HepG2 (cell line): Measurements from ENCODE around the gene HIRA. TPM values are rescaled to one million over a fixed set of nuclear protein-coding genes. Genes with fewer than 3 reads are reported as not detected.

Source experiments
- ETV6 ChIP-seq: sonication (generic); formaldehyde crosslinking; conservative IDR thresholded peaks from 2 replicates; pipeline ENCODE4 v1.4.0; 2020; ENCODE audit warnings: missing genetic modification reagents
- FOXM1 ChIP-seq: sonication (generic); formaldehyde crosslinking; IDR thresholded peaks from 2 replicates; pipeline ENCODE4 v1.5.0; 2020; ENCODE audit warnings: missing genetic modification reagents
- FOXP1 ChIP-seq, 2 experiments: fragments of 450-650 bp in 1 of 2; IDR thresholded peaks; 2 replicates each; pipeline ENCODE4 v1.6.1; 2017 to 2018; ENCODE audit warnings: antibody characterized with exemption in 1 of 2
- GABPA ChIP-seq, 2 experiments: IDR thresholded peaks; 2 replicates each; pipeline ENCODE4 v1.6.1; 2011 to 2016; ENCODE audit warnings: low read depth in 2 of 2, low read length in 1 of 2, missing biosample characterization in 1 of 2, missing genetic modification characterization in 1 of 2
- HOXA5 ChIP-seq: sonication (generic); formaldehyde crosslinking; IDR thresholded peaks from 2 replicates; pipeline ENCODE4 v1.4.0; 2020; ENCODE audit warnings: missing genetic modification reagents
- KDM4B ChIP-seq: sonication (generic); formaldehyde crosslinking; IDR thresholded peaks from 2 replicates; pipeline ENCODE4 v1.4.0; 2020; ENCODE audit warnings: missing genetic modification reagents
- KLF15 ChIP-seq: sonication (generic); formaldehyde crosslinking; IDR thresholded peaks from 2 replicates; pipeline ENCODE4 v1.8.1; 2023; ENCODE audit warnings: borderline replicate concordance, mild to moderate bottlenecking, inconsistent platforms, missing genetic modification reagents, mixed read lengths
- KMT2A ChIP-seq: sonication (generic); formaldehyde crosslinking; IDR thresholded peaks from 2 replicates; pipeline ENCODE4 v1.4.0; 2020; ENCODE audit warnings: missing genetic modification reagents
- MED8 ChIP-seq: sonication (generic); formaldehyde crosslinking; IDR thresholded peaks from 2 replicates; pipeline ENCODE4 v1.8.1; 2023; ENCODE audit warnings: mild to moderate bottlenecking, missing genetic modification reagents; ENCODE audit not compliant: insufficient replicate concordance
- MLX ChIP-seq: IDR thresholded peaks from 2 replicates; pipeline ENCODE4 v1.6.1; 2016
- MTA3 ChIP-seq: sonication (generic); formaldehyde crosslinking; IDR thresholded peaks from 2 replicates; pipeline ENCODE4 v1.4.0; 2020; ENCODE audit warnings: missing genetic modification reagents
- MXD3 ChIP-seq: IDR thresholded peaks from 2 replicates; pipeline ENCODE4 v1.6.1; 2016; ENCODE audit warnings: mild to moderate bottlenecking, missing biosample characterization, missing genetic modification reagents
- MZF1 ChIP-seq: sonication (generic); formaldehyde crosslinking; IDR thresholded peaks from 2 replicates; pipeline ENCODE4 v1.8.1; 2023; ENCODE audit warnings: mild to moderate bottlenecking, missing genetic modification reagents, borderline replicate concordance
- NFYB ChIP-seq: sonication (generic); formaldehyde crosslinking; IDR thresholded peaks from 2 replicates; pipeline ENCODE4 v1.4.0; 2020; ENCODE audit warnings: missing genetic modification reagents
- POLR2AphosphoS2 ChIP-seq: IDR thresholded peaks from 2 replicates; pipeline ENCODE4 v1.6.1; 2011; ENCODE audit warnings: low read depth, low read length, improper control_type of control experiment
- REST ChIP-seq, 2 experiments: IDR thresholded peaks; 2 replicates each; pipeline ENCODE4 v1.6.1; 2011 to 2012; ENCODE audit warnings: low read length in 2 of 2, borderline replicate concordance in 1 of 2, low read depth in 1 of 2, mild to moderate bottlenecking in 1 of 2, moderate library complexity in 1 of 2
- SMARCE1 ChIP-seq: fragments of 450-650 bp; IDR thresholded peaks from 2 replicates; pipeline ENCODE4 v1.6.1; 2017; ENCODE audit warnings: borderline replicate concordance
- YEATS4 ChIP-seq: sonication (generic); formaldehyde crosslinking; IDR thresholded peaks from 2 replicates; pipeline ENCODE4 v1.4.0; 2020; ENCODE audit warnings: missing genetic modification reagents, borderline replicate concordance
- ZBTB8A ChIP-seq: sonication (generic); formaldehyde crosslinking; IDR thresholded peaks from 2 replicates; pipeline ENCODE4 v1.4.0; 2020; ENCODE audit warnings: mild to moderate bottlenecking, low read depth, missing genetic modification reagents, borderline replicate concordance
- ZNF180 ChIP-seq: sonication (generic); formaldehyde crosslinking; IDR thresholded peaks from 2 replicates; pipeline ENCODE4 v1.4.0; 2020; ENCODE audit warnings: low read depth, missing genetic modification reagents, borderline replicate concordance
- ZNF207 ChIP-seq: fragments of 450-650 bp; IDR thresholded peaks from 2 replicates; pipeline ENCODE4 v1.6.1; 2016; ENCODE audit warnings: antibody characterized with exemption, borderline replicate concordance
- ZNF337 ChIP-seq: sonication (generic); formaldehyde crosslinking; IDR thresholded peaks from 2 replicates; pipeline ENCODE4 v1.5.1; 2020; ENCODE audit warnings: missing genetic modification reagents, low read depth, mild to moderate bottlenecking, borderline replicate concordance
- ZNF740 ChIP-seq: sonication (generic); formaldehyde crosslinking; IDR thresholded peaks from 2 replicates; pipeline ENCODE4 v1.4.0; 2020; ENCODE audit warnings: missing genetic modification reagents
- ZNF883 ChIP-seq: sonication (generic); formaldehyde crosslinking; IDR thresholded peaks from 2 replicates; pipeline ENCODE4 v1.5.1; 2020; ENCODE audit warnings: mild to moderate bottlenecking, missing genetic modification reagents; ENCODE audit errors: not compliant biosample characterization
- ZZZ3 ChIP-seq: sonication (generic); formaldehyde crosslinking; IDR thresholded peaks from 2 replicates; pipeline ENCODE4 v1.4.0; 2020; ENCODE audit warnings: missing genetic modification reagents, mild to moderate bottlenecking, borderline replicate concordance
- polyA plus RNA-seq, 8 experiments: library from polyadenylated mRNA; depleted of rRNA in 3 of 8; stranded (reverse) in 7 of 8; unstranded in 1 of 8; fragments of >200 nt; fragmentation: Illumina TruSeq in 4 of 8; extraction: Trizol in 4 of 8; gene quantifications; 2 replicates each; pipeline versions ENCODE4 v1.2.1 to v1.2.3, GENCODE V29; 2011 to 2016; ENCODE audit warnings: low read depth in 4 of 8, missing spikeins in 1 of 8, mixed read lengths in 1 of 8; ENCODE audit not compliant: insufficient read depth in 1 of 8
- total RNA-seq, 5 experiments: library from RNA; depleted of rRNA; stranded (reverse); fragments of >200 nt; fragmentation: Illumina TruSeq; extraction: Trizol; gene quantifications; 2 replicates each; pipeline ENCODE4 v1.2.3, GENCODE V29; 2016; ENCODE audit warnings: low read depth in 1 of 5

Gene HIRA
- total and polyA plus RNA-seq, 2 of the 13 experiments (the other 11 are each of a cell fraction or from before 2014, with no cell fraction given): 21.5 to 29.2 TPM

- TF ChIP-seq SMARCE1: no peak
- TF ChIP-seq ZNF883 (CRISPR knock-in tag): no peak
- TF ChIP-seq REST (IDR thresholded peaks at IDR 0.05; ENCODE audit: borderline replicate concordance in 1 of 2, low read depth in 1 of 2, low read length in 2 of 2): no peak
- TF ChIP-seq POLR2AphosphoS2: peak; percentile 66; the same call in 1 of the 2 replicates
- no peak for TF ChIP-seq KDM4B (CRISPR knock-in tag)
- TF ChIP-seq YEATS4: peak; percentile 87; the same call in 1 of the 2 replicates
- no peak for TF ChIP-seq ZNF207
- no peak for TF ChIP-seq MTA3 (CRISPR knock-in tag)
- peak; percentile 20; the same call in 1 of the 2 replicates for TF ChIP-seq HOXA5
- TF ChIP-seq ZNF180 (CRISPR knock-in tag): no peak
- TF ChIP-seq ZNF740 (CRISPR knock-in tag): no peak
- 0 out of 2 replicates have a peak, but pooled peaks have one; percentile 68 for TF ChIP-seq ZNF337 (CRISPR knock-in tag)
- no peak for TF ChIP-seq ZBTB8A (CRISPR knock-in tag)
- no peak for TF ChIP-seq MED8 (CRISPR knock-in tag)
- no peak for TF ChIP-seq FOXM1 (CRISPR knock-in tag)
- TF ChIP-seq KLF15 (CRISPR knock-in tag): no peak; the same call in 1 of the 2 replicates
- TF ChIP-seq KMT2A (CRISPR knock-in tag): no peak; the same call in 1 of the 2 replicates
- TF ChIP-seq GABPA (IDR thresholded peaks at IDR 0.05; ENCODE audit: low read depth, low read length): no peak; the same call in 1 of the 2 replicates
- TF ChIP-seq GABPA (CRISPR knock-in tag; IDR thresholded peaks at IDR 0.05; ENCODE audit: low read depth): no peak
- no peak; the same call in 1 of the 2 replicates for TF ChIP-seq ETV6
- TF ChIP-seq FOXP1 (IDR thresholded peaks at IDR 0.05): no peak
- TF ChIP-seq FOXP1 (CRISPR knock-in tag; IDR thresholded peaks at IDR 0.05): no peak
- TF ChIP-seq MLX (CRISPR knock-in tag): no peak
- TF ChIP-seq ZZZ3 (CRISPR knock-in tag): no peak
- peak; percentile 98 for TF ChIP-seq NFYB (CRISPR knock-in tag)
- TF ChIP-seq MZF1 (CRISPR knock-in tag): no peak
- TF ChIP-seq MXD3 (CRISPR knock-in tag): peak; percentile 46; the same call in 1 of the 2 replicates
These were observed 16.0 kb upstream of the HIRA start, which contains the start of gene C22orf39 (continued) for GRCh38 chr22:19447330-19448075.
